ENCODE data around the gene COX14. TPM values are rescaled to one million over a fixed set of nuclear protein-coding genes. Genes with fewer than 3 reads are reported as not detected.

The COX14 gene
- total and polyA plus RNA-seq, 10 of the 15 experiments (the other 5 are each of a cell fraction or from before 2014, with no cell fraction given), result 44.6 to 361 (median 120) TPM

GRCh38 chr12:50167049-50167828 lies 55.2 kb downstream of the COX14 start, which contains the start of gene CERS5 (continued):
- no peak for TF ChIP-seq ZZZ3 (IDR thresholded peaks at IDR 0.05; ENCODE audit: control insufficient read depth, insufficient read length, low read depth)
- TF ChIP-seq ZBED1 (IDR thresholded peaks at IDR 0.05; ENCODE audit: borderline replicate concordance), result no peak
- no peak for TF ChIP-seq BCLAF1 (IDR thresholded peaks at IDR 0.05)
- no peak for TF ChIP-seq HCFC1 (IDR thresholded peaks at IDR 0.05; ENCODE audit: low read length)
- no peak for TF ChIP-seq PAX5 (IDR thresholded peaks at IDR 0.05; ENCODE audit: borderline replicate concordance, low read depth, low read length)
- no peak for TF ChIP-seq IRF4 (IDR thresholded peaks at IDR 0.05; ENCODE audit: low read depth, low read length)
- no peak for TF ChIP-seq NFXL1 (IDR thresholded peaks at IDR 0.05; ENCODE audit: borderline replicate concordance)
- TF ChIP-seq, protein P1, sequence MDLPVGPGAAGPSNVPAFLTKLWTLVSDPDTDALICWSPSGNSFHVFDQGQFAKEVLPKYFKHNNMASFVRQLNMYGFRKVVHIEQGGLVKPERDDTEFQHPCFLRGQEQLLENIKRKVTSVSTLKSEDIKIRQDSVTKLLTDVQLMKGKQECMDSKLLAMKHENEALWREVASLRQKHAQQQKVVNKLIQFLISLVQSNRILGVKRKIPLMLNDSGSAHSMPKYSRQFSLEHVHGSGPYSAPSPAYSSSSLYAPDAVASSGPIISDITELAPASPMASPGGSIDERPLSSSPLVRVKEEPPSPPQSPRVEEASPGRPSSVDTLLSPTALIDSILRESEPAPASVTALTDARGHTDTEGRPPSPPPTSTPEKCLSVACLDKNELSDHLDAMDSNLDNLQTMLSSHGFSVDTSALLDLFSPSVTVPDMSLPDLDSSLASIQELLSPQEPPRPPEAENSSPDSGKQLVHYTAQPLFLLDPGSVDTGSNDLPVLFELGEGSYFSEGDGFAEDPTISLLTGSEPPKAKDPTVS (IDR thresholded peaks at IDR 0.05; ENCODE audit: low read depth, low read length), result no peak
- no peak for TF ChIP-seq SREBF2 (IDR thresholded peaks at IDR 0.05; ENCODE audit: low read length)
- no peak for TF ChIP-seq TCF7 (IDR thresholded peaks at IDR 0.05; ENCODE audit: borderline replicate concordance)
- no peak for TF ChIP-seq MYC (IDR thresholded peaks at IDR 0.05; ENCODE audit: insufficient read depth, insufficient read length, insufficient replicate concordance, low read length, severe bottlenecking)
- TF ChIP-seq EZH2 (IDR thresholded peaks at IDR 0.05; ENCODE audit: borderline replicate concordance, control insufficient read depth, low read depth, low read length), result no peak
- no peak for TF ChIP-seq PAX8 (IDR thresholded peaks at IDR 0.05)
- TF ChIP-seq, protein P2, sequence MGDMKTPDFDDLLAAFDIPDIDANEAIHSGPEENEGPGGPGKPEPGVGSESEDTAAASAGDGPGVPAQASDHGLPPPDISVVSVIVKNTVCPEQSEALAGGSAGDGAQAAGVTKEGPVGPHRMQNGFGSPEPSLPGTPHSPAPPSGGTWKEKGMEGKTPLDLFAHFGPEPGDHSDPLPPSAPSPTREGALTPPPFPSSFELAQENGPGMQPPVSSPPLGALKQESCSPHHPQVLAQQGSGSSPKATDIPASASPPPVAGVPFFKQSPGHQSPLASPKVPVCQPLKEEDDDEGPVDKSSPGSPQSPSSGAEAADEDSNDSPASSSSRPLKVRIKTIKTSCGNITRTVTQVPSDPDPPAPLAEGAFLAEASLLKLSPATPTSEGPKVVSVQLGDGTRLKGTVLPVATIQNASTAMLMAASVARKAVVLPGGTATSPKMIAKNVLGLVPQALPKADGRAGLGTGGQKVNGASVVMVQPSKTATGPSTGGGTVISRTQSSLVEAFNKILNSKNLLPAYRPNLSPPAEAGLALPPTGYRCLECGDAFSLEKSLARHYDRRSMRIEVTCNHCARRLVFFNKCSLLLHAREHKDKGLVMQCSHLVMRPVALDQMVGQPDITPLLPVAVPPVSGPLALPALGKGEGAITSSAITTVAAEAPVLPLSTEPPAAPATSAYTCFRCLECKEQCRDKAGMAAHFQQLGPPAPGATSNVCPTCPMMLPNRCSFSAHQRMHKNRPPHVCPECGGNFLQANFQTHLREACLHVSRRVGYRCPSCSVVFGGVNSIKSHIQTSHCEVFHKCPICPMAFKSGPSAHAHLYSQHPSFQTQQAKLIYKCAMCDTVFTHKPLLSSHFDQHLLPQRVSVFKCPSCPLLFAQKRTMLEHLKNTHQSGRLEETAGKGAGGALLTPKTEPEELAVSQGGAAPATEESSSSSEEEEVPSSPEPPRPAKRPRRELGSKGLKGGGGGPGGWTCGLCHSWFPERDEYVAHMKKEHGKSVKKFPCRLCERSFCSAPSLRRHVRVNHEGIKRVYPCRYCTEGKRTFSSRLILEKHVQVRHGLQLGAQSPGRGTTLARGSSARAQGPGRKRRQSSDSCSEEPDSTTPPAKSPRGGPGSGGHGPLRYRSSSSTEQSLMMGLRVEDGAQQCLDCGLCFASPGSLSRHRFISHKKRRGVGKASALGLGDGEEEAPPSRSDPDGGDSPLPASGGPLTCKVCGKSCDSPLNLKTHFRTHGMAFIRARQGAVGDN (IDR thresholded peaks at IDR 0.05), result 0 out of 2 replicates have a peak, but pooled peaks have one; percentile 20
- TF ChIP-seq, protein P3, sequence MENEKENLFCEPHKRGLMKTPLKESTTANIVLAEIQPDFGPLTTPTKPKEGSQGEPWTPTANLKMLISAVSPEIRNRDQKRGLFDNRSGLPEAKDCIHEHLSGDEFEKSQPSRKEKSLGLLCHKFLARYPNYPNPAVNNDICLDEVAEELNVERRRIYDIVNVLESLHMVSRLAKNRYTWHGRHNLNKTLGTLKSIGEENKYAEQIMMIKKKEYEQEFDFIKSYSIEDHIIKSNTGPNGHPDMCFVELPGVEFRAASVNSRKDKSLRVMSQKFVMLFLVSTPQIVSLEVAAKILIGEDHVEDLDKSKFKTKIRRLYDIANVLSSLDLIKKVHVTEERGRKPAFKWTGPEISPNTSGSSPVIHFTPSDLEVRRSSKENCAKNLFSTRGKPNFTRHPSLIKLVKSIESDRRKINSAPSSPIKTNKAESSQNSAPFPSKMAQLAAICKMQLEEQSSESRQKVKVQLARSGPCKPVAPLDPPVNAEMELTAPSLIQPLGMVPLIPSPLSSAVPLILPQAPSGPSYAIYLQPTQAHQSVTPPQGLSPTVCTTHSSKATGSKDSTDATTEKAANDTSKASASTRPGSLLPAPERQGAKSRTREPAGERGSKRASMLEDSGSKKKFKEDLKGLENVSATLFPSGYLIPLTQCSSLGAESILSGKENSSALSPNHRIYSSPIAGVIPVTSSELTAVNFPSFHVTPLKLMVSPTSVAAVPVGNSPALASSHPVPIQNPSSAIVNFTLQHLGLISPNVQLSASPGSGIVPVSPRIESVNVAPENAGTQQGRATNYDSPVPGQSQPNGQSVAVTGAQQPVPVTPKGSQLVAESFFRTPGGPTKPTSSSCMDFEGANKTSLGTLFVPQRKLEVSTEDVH (IDR thresholded peaks at IDR 0.05; ENCODE audit: low read depth, partially characterized antibody), result no peak
- no peak for TF ChIP-seq ZSCAN29 (IDR thresholded peaks at IDR 0.05)
- TF ChIP-seq SMC3 (IDR thresholded peaks at IDR 0.05; ENCODE audit: borderline replicate concordance, low read length), result no peak
